DOHH2 (cell line): Measurements from ENCODE around the gene FAM181A.

Experiments used
- CTCF ChIP-seq: fragments of 200-600 bp; sonication (generic); IDR thresholded peaks from one replicate; pipeline ENCODE4 v1.5.1; 2014; ENCODE audit warnings: antibody characterized with exemption, mild to moderate bottlenecking, low read depth, low read length; ENCODE audit not compliant: poor library complexity, severe bottlenecking
- EZH2phosphoT487 ChIP-seq: fragments of 200-600 bp; sonication (generic); IDR thresholded peaks from 2 replicates; pipeline ENCODE4 v1.6.1; 2017; ENCODE audit warnings: borderline replicate concordance, mild to moderate bottlenecking, antibody characterized with exemption, low read length, moderate library complexity, mixed read lengths

- TF ChIP-seq EZH2phosphoT487 = no peak
- no peak for TF ChIP-seq CTCF
Measured at GRCh38 chr14:93950948-93951634, 23.9 kb downstream of the FAM181A start.
